H54 (cell line): ENCODE data around the gene MYL7.
A peak's percentile ranks its signal among the peaks of the same experiment; 100 is the strongest.

Source experiments
- DNase-seq: peaks from one replicate; pipeline ENCODE4 v3.0.0; 2011; ENCODE audit warnings: low spot score, mixed read lengths; ENCODE audit not compliant: insufficient read length
- FAIRE-seq: peaks from 3 replicates; lab custom pipeline; 2011; peaks lifted over from hg19 to GRCh38; lab: Jason Lieb, UNC
- POLR2A ChIP-seq: IDR thresholded peaks from 2 replicates; pipeline ENCODE4 v1.6.1; 2011; ENCODE audit warnings: low read depth, mild to moderate bottlenecking, low read length

Gene MYL7

GRCh38 chr7:44141221-44141850 lies at the start of gene MYL7:
MYL7 (minus strand) TSS chr7:44141332; CDS start chr7:44141305, 27 bp downstream.
- DNase-seq = no peak
- TF ChIP-seq POLR2A = no peak
- no peak for FAIRE-seq

- DNase-seq (no peak), FAIRE-seq (no peak)
- no peak for TF ChIP-seq POLR2A
Measured at GRCh38 chr7:44189993-44190872, 49.1 kb upstream of the MYL7 start.

- no peak for TF ChIP-seq POLR2A
- DNase-seq = no peak
- FAIRE-seq = no peak
Measured at GRCh38 chr7:44189286-44189992, 48.3 kb upstream of the MYL7 start, which contains the start of gene GCK. GCK (minus strand) TSS chr7:44189439; CDS start chr7:44188953, 486 bp downstream.

- no peak for TF ChIP-seq POLR2A
- DNase-seq = no peak
- FAIRE-seq = no peak
Measured at GRCh38 chr7:44188480-44189225, 47.5 kb upstream of the MYL7 start.

- TF ChIP-seq POLR2A = no peak
- FAIRE-seq (no peak), DNase-seq (no peak)
Measured at GRCh38 chr7:44187636-44188416, 46.7 kb upstream of the MYL7 start.

- FAIRE-seq (no peak), DNase-seq (no peak)
- TF ChIP-seq POLR2A = no peak
Measured at GRCh38 chr7:44186736-44187135, 45.6 kb upstream of the MYL7 start.

- DNase-seq = no peak
- no peak for FAIRE-seq
- no peak for TF ChIP-seq POLR2A
Measured at GRCh38 chr7:44185729-44186128, 44.6 kb upstream of the MYL7 start.

- DNase-seq (no peak), FAIRE-seq (no peak)
- no peak for TF ChIP-seq POLR2A
Measured at GRCh38 chr7:44184873-44185446, 43.8 kb upstream of the MYL7 start.

- no peak for TF ChIP-seq POLR2A
- DNase-seq (peak; percentile 94), FAIRE-seq (peak; percentile 80)
Measured at GRCh38 chr7:44184206-44184872, 43.2 kb upstream of the MYL7 start.

GRCh38 chr7:44183386-44183785 lies 42.3 kb upstream of the MYL7 start:
- FAIRE-seq = no peak
- no peak for DNase-seq
- no peak for TF ChIP-seq POLR2A

GRCh38 chr7:44182827-44183226 lies 41.7 kb upstream of the MYL7 start:
- TF ChIP-seq POLR2A = no peak
- no peak for FAIRE-seq

GRCh38 chr7:44180631-44181030 lies 39.5 kb upstream of the MYL7 start:
- no peak for DNase-seq
- no peak for FAIRE-seq
- no peak for TF ChIP-seq POLR2A

More at GRCh38 chr7:44182827-44183226, 41.7 kb upstream of the MYL7 start:
- no peak for DNase-seq
